BJ (cell line): ENCODE results near the gene ABCB8. TPM values are rescaled to one million over a fixed set of nuclear protein-coding genes. Genes with fewer than 3 reads are reported as not detected.
"Not testable (repeated sequence)": the region's sequence is repeated elsewhere in the genome, so short reads cannot be mapped to it uniquely, and the experiment has no call there.

ENCODE experiments used
- CTCF ChIA-PET: fragments of 350-600 bp; formaldehyde crosslinking; extraction: SDS; loops from one replicate; lab custom pipeline; 2021; ENCODE audit warnings: antibody characterized with exemption, inconsistent platforms; lab: Yijun Ruan, JAX
- POLR2A ChIA-PET: fragments of 300-600 bp; sonication (Branson Sonifier 250); formaldehyde crosslinking; extraction: SDS; loops from one replicate; lab custom pipeline; 2021; ENCODE audit warnings: antibody characterized with exemption; lab: Charles Lee
- DNase-seq: peaks from one replicate; pipeline ENCODE4 v3.0.0-alpha.2; 2011; ENCODE audit warnings: low read depth
- H3K27me3 ChIP-seq: 2 replicates; pipeline ENCODE4 v1.6.0; 2011; ENCODE audit warnings: low read length; ENCODE audit not compliant: control insufficient read depth, insufficient read depth
- H3K36me3 ChIP-seq: 2 replicates; pipeline ENCODE4 v1.5.1; 2011; ENCODE audit warnings: low read length; ENCODE audit not compliant: control insufficient read depth, insufficient read depth
- H3K4me3 ChIP-seq: 2 replicates; pipeline ENCODE4 v1.5.1; 2011; ENCODE audit warnings: low read depth, mild to moderate bottlenecking, control low read depth, low read length
- CTCF ChIP-seq: IDR thresholded peaks from 2 replicates; pipeline ENCODE4 v1.5.1; 2011; ENCODE audit warnings: low read depth, mild to moderate bottlenecking, control low read depth, inconsistent platforms, low read length, moderate library complexity; ENCODE audit not compliant: insufficient read depth
- polyA plus RNA-seq: library from polyadenylated mRNA; depleted of rRNA; stranded (reverse); fragments of >200 nt; gene quantifications from 2 replicates; pipeline ENCODE4 v1.2.3, GENCODE V29; 2011

Gene ABCB8
- polyA plus RNA-seq, 1 experiment: 23.6 TPM

- POLR2A ChIA-PET: no interaction called here
- Histone ChIP-seq H3K36me3 (peaks cover 14% of the 10 kb centered on the region), H3K27me3 (no peaks in the 10 kb centered on the region), H3K4me3 (no peak overlapping the region)
- no peak for DNase-seq
- CTCF ChIA-PET: interaction anchor here (1.8 to 4.0 kb wide), 3 partner anchors 12 to 75 kb away, joined by 5 to 15 read pairs (median 9); partner anchors contain the start of gene ABCB8
- TF ChIP-seq CTCF: no peak
These were observed 11.7 kb downstream of the ABCB8 start for GRCh38 chr7:151039850-151040548.

DNA sequence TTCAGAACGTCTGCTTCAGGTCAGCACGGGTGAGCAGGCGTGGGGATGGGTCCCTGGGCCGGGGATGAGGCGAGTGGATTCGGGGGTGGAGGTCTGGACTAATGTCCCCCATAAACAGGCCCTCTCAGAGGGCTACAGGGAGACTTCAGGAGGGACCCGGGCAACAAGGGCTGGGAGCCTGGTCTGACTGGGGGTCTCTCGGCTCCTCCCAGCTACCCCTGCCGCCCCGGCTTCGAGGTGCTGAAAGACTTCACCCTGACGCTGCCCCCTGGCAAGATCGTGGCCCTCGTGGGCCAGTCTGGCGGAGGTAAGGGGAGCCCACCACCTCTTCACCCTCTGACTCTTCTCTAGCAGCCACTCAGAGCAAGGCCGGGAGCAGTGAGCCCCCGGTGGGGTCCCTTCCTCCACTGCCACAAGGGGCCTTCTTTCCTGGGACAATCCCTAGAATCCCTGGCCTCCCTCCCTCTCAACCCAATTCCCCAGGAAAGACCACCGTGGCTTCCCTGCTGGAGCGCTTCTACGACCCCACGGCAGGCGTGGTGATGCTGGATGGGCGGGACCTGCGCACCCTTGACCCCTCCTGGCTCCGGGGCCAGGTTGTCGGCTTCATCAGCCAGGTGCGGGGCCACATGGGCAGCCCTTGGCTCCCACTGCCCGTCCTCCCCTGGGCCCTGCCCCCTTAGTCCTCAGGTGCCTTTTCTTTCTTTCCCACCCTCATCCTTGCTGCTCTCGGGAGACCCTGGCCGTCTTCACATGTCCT, 12.5 kb downstream of the ABCB8 start:
- no peaks in the 10 kb centered on the region for H3K27me3 ChIP-seq
- CTCF ChIA-PET: interaction anchor here (1.8 to 1.9 kb wide), 2 partner anchors 13 to 75 kb away, joined by 5 to 9 read pairs; partner anchors contain the start of gene ABCB8
- no peak for TF ChIP-seq CTCF
- POLR2A ChIA-PET: no interaction called here
- no peak overlapping the region for H3K4me3 ChIP-seq
- H3K36me3 ChIP-seq: peaks cover 12% of the 10 kb centered on the region
- no peak for DNase-seq

DNA sequence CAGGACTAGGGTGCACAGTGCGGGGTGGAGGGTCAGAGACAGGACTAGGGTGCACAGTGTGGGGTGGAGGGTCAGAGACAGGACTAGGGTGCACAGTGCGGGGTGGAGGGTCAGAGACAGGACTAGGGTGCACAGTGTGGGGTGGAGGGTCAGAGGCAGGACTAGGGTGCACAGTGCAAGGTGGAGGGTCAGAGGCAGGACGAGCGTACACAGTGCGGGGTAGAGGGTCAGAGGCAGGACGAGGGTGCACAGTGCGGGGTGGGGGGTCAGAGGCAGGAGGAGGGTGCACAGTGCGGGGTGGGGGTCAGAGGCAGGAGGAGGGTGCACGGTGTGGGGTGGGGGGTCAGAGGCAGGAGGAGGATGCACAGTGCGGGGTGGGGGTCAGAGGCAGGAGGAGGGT, 15.2 kb downstream of the ABCB8 start:
- POLR2A ChIA-PET, H3K36me3 ChIP-seq, H3K4me3 ChIP-seq, DNase-seq, CTCF ChIA-PET, H3K27me3 ChIP-seq: not testable (repeated sequence)

DNA sequence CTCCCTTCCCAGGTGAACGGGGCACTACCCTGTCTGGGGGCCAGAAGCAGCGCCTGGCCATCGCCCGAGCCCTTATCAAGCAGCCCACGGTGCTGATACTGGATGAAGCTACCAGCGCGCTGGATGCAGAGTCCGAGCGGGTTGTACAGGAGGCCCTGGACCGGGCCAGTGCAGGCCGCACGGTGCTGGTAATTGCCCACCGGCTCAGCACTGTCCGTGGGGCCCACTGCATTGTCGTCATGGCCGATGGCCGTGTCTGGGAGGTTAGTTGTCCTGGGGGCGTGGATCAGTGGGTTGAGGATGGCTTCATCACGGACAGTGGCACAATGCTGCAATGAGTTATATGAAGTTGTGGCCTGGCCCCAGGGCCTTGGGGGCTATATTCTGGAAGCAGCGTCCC, 15.7 kb downstream of the ABCB8 start:
- CTCF ChIA-PET: no interaction called here
- DNase-seq: no peak

DNA sequence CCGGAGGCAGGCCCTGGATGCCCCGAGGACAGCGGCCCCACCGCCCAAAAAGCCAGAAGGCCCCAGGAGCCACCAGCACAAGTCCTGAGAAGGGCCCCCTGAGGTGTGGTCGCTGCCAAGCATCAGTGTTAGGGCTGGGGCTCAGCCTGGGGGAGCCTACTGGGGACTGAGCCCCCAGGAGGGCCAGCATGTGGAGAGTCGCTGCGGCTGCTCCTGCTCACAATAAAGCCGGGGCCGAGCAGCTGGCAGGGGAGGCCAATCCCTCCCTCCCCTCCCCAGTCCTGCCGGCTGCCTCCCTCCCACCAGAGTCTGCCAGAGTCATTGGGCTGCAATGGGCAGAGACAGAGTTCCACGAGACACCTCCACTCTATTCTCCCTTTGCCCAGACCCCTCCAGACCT, 17.0 kb downstream of the ABCB8 start:
- POLR2A ChIA-PET: no interaction called here
- H3K4me3 ChIP-seq: no peak overlapping the region
- CTCF ChIA-PET: interaction anchor here (1.3 kb wide), 1 partner anchor 26 kb away, joined by 3 read pairs; no protein-coding TSS in a partner anchor

More for the DNA sequence above, 15.7 kb downstream of the ABCB8 start:
- POLR2A ChIA-PET: no interaction called here
- Histone ChIP-seq H3K4me3 (no peak overlapping the region), H3K36me3 (peaks cover 5% of the 10 kb centered on the region), H3K27me3 (no peaks in the 10 kb centered on the region)
- TF ChIP-seq CTCF: no peak

More for the DNA sequence above, 17.0 kb downstream of the ABCB8 start:
- TF ChIP-seq CTCF: no peak
- H3K27me3 ChIP-seq: no peaks in the 10 kb centered on the region
- no peak for DNase-seq
- peaks cover 5% of the 10 kb centered on the region for H3K36me3 ChIP-seq
